Posterior vena cava (tissue), 2 donors: Measurements from ENCODE around the gene TTC7B. TPM values are rescaled to one million over a fixed set of nuclear protein-coding genes. Genes with fewer than 3 reads are reported as not detected.
A peak's percentile ranks its signal among the peaks of the same experiment; 100 is the strongest.
"Not testable (repeated sequence)": the region's sequence is repeated elsewhere in the genome, so short reads cannot be mapped to it uniquely, and the experiment has no call there.

ENCODE experiments used
- DNase-seq: peaks from one replicate; pipeline ENCODE4 v3.0.0-alpha.2; 2020; ENCODE audit warnings: low spot score
- intact Hi-C, 2 donors: fragments of 100-400 bp; cut with DNase I; formaldehyde crosslinking; loops; one replicate each; pipeline versions ENCODE4 v1.14.1 to v1.14.2; 2022 to 2023
- total RNA-seq, 2 donors: library from RNA; stranded (reverse); fragmentation: NEBNext Ultra II Directional; extraction: Animal tissue kit (Norgen Biotek cat#: 25700); gene quantifications; one replicate each; pipeline ENCODE4 v1.2.1, GENCODE V29; 2021
- donor health status: DM: yes; HTN: yes; CAD: no.
- donor health status: DM: yes; HTN: yes; CAD: no.

TTC7B gene
- total RNA-seq, 2 donors from 2014 or later: 60.5 to 75.7 TPM

DNA sequence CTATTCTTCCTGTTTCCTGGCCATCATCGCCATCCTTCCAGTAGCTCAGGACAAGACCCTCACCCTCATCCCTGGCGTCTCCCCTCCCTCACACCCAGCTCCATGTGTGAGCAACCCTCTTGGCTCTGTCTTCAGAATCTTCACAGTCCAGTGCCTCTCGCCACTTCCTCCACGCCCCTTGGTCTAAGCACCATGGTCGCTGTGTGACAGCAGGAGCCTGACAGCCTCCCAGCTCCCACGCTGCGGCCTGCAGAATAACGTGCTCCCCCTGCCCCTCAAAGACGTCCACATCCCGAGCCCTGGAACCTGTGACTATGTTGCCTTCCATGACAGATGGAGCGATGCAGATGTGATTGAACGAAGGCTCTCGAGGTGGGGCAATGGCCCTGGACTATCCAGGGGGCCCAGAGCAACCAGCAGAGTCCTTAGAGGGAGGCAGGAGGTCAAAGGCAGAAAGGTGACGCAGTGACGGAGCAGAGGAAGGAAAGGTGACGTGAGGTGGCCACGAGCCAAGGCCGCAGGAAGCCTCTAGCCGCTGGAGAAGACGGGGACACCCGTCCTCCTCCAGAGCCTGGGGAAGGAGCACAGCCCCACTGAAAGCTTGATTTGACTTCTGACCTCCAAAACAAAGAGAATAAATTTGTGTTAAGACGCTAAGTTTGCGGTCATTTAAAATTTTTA lies 279.6 kb downstream of the TTC7B start:
- no peak for DNase-seq
- intact Hi-C loops: loop anchor here in 1 of 2 donors (10.0 kb wide), 1 partner anchor 158 kb away; no protein-coding TSS in a partner anchor

DNA sequence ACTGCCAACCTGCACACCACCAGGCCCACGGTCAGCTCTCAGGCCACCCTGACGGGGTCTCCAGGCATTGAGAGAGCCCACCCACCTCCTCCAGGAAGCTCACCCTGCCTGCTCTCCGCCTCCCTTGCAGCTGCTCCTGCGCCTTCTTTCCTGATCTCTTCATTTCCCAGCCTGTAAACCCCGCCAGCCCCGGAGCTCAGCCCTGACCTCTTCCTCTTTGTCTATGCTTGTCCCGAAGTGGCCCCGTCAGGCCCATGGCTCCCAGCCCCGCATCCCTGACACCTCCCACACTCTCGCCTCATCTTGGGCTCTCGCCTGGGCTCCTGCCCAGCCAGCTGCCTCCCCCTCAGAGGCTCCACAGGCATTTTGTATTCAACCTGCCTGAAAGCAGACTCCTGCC lies 280.1 kb downstream of the TTC7B start:
- no peak for DNase-seq
- intact Hi-C loops: loop anchor here in 1 of 2 donors (10.0 kb wide), 1 partner anchor 159 kb away; no protein-coding TSS in a partner anchor

DNA sequence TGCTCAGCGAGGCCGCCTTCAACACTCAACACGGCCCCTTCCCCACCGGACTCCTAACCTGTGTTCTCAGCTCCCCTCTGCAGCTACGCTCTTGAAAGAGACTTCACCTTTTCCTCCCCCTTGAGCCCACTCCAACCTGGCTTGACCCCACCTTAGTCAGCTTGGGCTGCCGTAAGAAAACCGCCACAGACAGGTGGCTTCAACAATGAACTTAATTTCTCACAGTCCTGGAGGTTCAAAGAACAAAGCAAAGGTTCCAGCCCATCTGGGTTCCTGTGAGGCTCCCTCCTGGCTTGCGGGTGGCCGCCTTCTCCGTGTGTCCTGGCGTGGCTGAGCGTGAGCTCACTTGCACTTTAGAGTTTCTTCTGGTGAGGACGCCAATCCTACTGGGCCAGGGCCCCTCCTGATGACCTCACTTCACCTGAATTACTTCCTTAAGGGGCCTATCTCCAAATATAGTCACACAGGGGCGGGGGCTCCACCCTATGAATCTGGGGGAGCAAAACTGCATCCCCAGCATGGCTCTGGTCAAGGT lies 280.6 kb downstream of the TTC7B start:
- intact Hi-C loops: loop anchor here in 1 of 2 donors (10.0 kb wide), 1 partner anchor 159 kb away; no protein-coding TSS in a partner anchor
- no peak for DNase-seq

DNA sequence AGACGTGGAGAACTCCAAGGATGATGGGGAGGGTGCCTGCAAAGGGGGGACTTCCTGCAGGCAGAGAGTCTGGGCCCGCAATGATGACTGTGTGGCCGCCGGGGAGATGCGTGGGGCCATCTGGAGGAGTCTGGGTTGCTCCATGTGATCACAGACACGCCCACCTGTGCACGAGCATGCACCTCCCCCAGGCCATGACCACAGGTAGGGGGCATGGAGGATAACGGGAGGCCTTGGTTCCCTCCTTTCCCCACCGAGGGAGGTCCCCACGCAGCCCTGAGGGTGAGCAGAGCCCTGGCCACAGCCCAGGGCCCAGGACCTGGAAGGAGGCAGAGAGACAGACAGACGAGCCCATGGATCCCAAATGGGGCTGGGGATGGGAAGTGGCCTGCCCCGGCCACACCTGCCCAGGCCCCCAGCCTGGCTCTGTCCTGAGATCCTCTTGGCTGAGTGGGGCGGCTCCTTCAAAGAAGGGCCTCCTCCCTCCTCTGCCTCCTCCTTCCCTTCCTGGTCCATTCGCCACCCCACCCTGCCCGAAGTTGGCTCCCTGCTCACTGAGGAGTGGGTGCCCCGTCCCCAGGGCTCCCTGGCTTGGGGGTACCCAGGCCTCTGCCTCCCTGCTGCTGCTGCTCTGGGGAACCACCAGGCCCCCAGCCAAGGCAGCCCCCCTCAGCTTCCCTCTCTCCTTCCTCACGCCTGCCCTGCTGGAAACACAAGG lies 281.2 kb downstream of the TTC7B start:
- intact Hi-C loops: loop anchor here in 1 of 2 donors (10.0 kb wide), 1 partner anchor 160 kb away; no protein-coding TSS in a partner anchor
- no peak for DNase-seq

DNA sequence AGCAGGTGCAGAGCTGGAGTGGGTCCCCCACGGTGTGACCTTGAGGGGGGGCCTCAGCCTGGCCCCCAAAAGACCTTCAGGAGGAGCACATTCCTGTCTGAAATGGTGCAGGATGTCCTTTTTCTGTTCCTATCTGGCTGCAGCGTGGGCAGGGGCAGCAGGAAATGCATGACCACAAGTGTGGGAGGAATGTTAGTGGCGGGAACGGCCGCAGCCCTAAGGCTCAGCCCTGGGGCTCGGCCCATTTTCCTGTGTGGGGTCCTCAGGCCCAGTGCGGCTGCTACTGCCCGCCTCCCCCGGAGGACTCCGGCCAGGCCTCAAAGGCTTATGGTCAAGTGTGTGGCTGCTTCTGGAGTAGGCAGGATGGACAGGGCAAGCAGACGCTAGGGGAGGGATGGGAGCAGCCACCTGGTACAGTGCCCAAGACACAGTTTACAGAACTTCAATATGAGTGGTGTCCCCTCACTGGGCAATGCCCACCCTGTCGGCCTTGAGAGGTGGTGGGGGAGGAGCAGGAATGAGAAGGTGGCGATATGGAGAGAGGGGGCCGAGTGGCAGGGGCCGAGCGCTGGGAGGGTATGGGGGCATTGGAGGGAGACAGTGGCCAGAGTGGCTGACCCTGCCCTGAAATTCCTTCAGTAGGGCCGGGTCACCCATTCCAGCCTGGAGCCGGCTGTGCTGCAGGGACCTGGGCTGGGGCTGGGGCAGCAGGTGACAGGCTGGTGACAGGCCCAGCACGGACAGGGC lies 282.0 kb downstream of the TTC7B start:
- no peak for DNase-seq
- intact Hi-C loops: loop anchor here in 1 of 2 donors (10.0 kb wide), 1 partner anchor 161 kb away; no protein-coding TSS in a partner anchor

DNA sequence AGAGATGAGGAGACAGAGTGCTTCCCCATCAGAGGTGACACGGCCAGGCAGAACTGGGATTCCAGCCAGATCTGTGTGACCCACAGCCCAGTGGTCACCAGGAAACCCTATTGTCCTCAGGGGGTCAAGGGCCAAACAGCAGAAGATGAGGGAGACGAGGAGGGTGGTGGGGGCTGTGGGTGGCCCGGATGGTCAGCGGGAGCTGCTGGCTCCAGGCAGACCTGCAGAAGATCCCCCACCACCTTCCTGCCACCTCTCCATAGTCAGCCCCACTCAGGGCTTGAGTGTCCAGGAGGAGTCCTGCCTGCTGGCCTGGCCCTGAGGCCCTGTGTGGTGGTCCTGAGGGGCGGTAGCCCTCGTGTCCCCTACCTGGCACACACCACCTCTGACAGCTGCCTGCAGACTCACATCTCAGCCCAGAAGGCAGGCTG lies 282.6 kb downstream of the TTC7B start:
- DNase-seq: no peak
- intact Hi-C loops: loop anchor here in 1 of 2 donors (10.0 kb wide), 1 partner anchor 161 kb away; no protein-coding TSS in a partner anchor

DNA sequence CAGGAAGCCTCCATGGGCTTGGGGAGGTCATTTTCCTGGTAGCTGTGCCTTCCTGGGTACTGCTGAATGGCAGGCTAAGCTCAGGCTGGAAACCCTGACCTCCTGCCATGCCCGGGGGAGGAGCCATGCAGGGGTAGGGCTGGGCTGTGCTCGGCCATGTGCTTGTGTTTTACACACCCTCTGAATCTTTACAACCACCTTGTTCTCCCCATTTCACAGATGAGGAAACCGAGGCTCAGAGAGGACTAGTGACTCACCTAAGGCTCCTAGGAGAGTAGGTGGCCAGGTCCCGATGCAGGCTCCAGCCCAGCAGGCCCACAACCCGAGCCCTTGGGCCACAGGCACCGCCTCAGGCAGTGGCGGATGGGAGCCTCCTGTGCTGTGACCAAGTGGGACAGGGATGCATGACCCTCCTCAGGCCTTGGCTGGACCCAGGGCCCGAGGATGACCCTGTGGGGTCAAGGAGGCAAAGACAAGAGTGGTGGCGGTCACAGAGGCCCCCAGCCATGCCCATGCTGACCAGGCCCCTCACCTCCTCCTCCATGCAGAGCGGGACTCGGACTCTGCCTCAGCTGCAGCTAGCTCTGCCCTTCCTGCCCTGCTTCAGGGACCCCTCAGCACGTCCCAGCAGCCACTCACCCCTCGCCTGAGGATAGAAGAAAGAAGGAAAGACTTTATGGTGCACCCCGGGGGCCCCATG lies 283.3 kb downstream of the TTC7B start:
- intact Hi-C loops: loop anchor here in 1 of 2 donors (10.0 kb wide), 1 partner anchor 162 kb away; no protein-coding TSS in a partner anchor
- DNase-seq: no peak

DNA sequence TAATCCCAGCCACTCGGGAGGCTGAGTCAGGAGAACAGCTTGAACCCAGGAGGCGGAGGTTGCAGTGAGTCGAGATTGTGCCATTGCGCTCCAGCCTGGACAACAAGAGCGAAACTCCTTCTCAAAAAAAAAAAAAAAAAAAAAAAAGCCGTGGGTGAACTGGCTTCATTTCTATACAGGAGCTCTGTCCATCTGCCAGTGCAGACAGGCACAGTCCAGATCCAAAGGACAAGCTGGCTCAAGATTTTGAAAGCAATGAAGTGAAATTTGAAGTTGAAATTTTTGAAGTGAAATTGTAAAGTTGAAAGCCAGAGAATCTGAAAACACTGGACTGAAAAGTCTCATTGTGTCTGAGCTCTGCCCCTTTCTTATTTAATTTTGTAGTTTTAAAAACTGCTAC lies 284.7 kb downstream of the TTC7B start:
- intact Hi-C loops: loop anchor here in 1 of 2 donors (10.0 kb wide), 1 partner anchor 163 kb away; no protein-coding TSS in a partner anchor
- no peak for DNase-seq

DNA sequence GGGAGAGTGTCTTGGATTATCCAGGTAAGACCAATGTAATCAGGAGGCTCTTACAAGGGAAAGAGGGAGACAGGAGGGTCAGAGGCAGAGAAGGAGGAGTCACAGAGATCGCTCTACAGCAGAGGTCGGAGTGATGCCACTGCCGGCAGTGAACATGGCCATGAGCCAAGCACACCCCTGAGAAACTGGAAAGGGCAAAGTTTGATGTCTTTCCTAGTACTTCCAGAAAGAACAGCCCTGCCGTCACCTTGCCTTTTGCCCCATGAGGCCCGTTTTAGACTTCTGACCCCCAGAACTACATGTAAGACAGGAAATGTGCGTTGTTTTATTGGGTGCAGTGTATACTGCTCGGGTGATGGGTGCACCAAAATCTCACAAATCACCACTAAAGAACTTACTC lies 285.7 kb downstream of the TTC7B start:
- intact Hi-C loops: loop anchor here in 1 of 2 donors (10.0 kb wide), 1 partner anchor 164 kb away; no protein-coding TSS in a partner anchor
- no peak for DNase-seq

DNA sequence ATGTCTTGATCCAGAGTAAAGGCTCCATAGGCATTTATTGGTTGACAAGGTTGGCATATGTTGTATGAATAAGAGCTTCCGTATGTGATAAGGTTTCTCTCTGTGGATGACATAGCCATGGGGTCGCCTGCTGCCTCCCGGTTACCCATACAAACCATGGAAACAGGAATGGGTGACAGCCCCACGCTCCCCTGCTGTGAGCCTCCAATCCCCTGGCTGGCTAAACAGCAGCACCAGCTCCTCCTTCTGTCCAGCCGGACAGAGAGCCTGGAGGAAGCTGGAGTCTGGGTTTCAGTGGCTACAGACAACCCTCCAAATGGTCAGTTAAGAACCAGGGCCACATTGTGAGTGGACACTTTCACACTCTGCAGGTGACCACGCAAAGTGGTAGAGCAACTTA lies 288.3 kb downstream of the TTC7B start:
- DNase-seq: no peak
- intact Hi-C loops: no loop called here

DNA sequence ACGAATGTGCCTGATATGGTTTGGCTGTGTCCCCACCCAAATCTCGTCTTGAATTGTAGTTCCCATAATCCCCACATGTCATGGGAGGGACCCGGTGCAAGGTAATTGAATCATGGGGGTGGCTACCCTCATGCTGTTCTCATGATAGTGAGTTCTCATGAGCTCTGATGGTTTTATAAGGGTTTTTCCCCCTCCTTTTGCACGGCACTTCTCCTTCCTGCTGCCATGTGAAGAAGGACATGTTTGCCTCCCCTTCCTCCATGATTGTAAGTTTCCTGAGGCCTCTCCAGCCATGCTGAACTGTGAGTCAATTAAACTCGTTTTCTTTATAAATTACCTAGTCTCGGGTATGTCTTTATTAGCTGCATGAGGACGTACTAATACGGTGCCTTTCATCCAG lies 289.7 kb downstream of the TTC7B start:
- intact Hi-C loops: not testable (repeated sequence)

DNA sequence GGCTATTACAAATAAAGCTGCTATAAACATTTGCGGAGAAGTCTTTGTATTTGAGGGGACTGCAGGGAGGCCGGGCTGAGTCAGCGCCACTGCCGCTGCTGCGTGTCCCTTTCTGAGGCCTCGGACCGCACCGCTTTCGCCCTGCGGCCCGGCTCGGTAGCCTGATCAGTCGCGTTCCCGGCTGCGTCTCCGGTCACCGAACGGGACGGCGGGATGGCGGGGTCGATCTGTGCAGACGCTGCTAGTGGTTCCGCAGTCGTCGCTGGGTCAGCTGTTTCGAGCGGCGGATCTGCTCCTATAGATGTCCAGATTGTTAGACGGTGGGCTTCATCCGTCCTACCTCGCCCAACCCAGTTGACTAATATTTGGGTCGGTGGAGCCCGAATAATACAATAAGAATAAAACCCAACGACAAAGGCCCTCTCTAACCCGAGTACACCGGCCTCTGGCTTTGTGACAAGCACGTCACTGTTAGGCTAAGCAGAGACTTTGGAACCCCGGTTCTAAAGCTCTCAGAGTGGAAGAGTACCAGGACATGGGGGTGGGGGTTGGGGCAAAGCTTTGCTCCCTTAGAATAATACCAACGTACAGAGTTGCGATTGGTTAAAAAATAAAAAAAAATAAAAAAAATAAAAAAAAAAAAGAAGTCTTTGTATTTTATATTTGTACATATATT lies 290.7 kb downstream of the TTC7B start:
- DNase-seq, intact Hi-C loops: not testable (repeated sequence)

More for the DNA sequence above, 289.7 kb downstream of the TTC7B start:
- not testable (repeated sequence) for DNase-seq

DNA sequence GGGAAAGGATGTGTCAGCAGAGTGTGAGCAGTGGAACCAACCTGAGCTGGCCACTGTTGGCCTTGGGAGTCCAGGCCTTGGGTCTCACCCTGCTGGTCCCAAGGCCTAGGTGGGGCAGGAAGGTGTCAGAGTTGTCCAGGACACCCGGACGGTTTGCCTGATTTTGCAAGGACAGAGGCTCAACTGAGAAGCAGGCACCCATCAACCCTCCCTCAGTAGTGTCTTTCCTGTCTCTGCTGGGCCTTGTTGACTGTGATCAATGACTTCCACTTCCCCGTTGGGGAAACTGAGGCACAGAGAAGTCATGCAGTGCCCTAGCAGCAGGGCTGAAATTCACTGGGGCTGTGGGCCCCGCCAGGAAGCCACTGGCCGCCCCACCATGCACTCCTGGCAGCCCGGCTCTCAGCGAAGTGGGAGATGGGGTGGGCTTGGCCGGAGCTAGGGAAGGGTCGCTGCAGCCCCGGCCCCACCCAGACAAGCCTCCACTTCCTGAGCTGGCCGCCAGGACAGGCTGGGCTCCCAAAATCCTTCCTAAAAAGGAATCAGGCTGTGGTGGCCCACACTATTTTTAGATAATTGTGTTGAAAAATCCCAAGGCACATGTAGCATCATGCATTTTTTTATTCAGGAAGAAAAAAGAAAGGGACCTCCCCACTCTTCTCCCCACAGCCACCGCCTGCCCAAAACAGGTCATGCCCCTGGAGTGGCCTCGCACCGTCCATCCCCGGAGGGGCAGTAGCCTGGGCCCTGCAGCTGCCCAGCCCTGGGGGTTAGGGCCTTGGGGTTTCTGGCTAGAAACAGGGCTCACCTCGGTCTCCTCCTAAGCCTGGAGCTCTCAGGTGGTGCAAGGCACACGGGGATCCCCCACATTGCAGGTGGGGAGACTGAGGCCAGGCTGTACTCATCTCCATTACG lies 292.0 kb downstream of the TTC7B start:
- intact Hi-C loops: loop anchor here in 1 of 2 donors (5.0 kb wide), 1 partner anchor 127 kb away; the partner anchor contains the start of gene CALM1
- DNase-seq: peak; percentile 78

DNA sequence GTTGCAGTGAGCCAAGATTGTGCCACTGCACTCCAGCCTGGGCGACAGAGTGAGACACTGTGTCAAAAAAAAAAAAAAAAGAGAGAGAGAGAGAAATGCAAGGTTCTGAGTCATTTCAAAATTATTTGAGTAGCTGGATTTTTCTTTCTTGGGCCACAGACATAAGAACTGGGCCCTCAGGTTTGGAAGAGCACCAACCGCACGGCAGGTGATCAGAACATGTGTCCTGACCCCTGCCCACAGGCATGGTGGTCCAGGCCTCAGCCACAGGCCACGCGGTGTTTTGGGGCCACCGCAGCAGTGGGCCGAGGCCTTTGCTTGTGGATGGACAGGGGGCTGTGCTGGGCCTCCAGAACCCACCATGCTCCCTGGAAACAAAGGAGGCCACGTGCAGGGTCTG lies 292.7 kb downstream of the TTC7B start:
- intact Hi-C loops: loop anchor here in 1 of 2 donors (5.0 kb wide), 1 partner anchor 126 kb away; the partner anchor contains the start of gene CALM1
- no peak for DNase-seq

DNA sequence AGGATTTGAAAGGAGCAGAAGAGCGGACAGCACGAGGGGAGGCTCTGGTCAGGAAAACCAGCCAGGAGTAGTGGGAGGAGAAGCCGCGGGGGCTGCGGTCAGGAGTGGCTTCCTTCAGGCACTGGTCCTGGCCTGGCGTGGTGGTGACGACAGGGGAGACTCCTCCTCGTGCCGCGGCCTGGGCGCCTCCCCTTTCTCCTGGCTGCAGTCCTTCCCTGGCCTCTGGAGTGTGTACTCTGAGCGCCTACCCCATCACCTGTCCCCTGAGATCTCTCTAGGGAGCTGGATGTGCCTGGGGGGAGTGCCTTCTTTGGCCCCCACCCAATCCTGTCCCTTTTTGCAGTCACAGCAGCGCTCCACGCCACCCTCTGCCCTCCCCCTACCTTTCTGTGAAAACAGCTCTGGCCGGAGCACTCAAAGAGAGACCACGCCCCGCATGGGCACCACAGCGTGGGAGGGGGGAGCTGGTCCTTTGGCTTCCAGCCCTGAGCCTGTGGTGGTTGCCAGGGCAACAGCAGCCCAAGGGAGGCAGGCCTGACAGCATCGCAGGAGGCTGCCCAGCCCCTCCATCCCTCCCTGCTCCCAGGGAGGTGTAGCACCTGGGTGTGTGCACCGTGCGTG lies 293.5 kb downstream of the TTC7B start:
- DNase-seq: peak; percentile 79
- intact Hi-C loops: loop anchor here in 1 of 2 donors (5.0 kb wide), 1 partner anchor 125 kb away; the partner anchor contains the start of gene CALM1

DNA sequence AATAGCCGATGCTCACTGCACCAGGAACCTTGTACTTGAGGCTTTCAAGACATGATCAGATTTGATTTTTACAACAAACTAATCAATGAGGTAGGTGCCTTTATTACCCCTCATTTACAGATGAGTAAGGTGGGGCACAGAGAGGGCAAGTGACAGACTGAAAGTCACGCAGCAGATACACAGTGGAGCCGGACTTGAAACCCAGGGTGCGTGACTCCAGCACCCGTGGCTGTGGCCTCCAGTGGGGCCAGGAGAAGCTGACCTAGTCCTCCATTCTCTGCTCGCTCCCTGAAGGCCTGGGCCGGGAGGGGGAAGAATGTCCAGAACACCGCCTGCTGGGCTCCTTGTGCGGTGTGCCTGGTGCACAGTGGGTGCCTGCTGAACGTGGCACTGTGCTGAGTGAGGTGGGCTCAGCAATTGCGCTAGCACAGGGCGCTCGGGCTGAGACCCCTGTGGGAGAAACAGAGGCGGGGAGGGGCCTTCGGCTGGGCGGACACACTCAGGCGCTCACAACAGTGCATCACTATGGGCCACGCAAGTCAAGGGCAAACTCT lies 294.2 kb downstream of the TTC7B start:
- DNase-seq: peak; percentile 73
- intact Hi-C loops: loop anchor here in 1 of 2 donors (5.0 kb wide), 1 partner anchor 125 kb away; the partner anchor contains the start of gene CALM1
